GM20000 (cell line): ENCODE results near the gene CES2.
"Not testable (repeated sequence)": the region's sequence is repeated elsewhere in the genome, so short reads cannot be mapped to it uniquely, and the experiment has no call there.

Experiments
- DNase-seq: peaks from one replicate; pipeline ENCODE4 v3.0.0; 2012; ENCODE audit warnings: low spot score
- CTCF ChIP-seq: IDR thresholded peaks from 2 replicates; pipeline ENCODE4 v1.5.1; 2012; ENCODE audit warnings: mild to moderate bottlenecking, control low read depth; ENCODE audit errors: extremely low read depth, missing control alignments

Gene CES2

DNA sequence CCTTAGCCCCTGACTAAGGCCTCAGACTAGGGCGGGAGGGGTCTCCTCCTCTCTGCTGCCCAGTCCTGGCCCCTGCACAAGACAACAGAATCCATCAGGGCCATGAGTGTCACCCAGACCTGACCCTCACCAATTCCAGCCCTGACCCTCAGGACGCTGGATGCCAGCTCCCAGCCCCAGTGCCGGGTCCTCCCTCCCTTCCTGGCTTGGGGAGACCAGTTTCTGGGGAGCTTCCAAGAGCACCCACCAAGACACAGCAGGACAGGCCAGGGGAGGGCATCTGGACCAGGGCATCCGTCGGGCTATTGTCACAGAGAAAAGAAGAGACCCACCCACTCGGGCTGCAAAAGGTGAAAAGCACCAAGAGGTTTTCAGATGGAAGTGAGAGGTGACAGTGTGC, 38.4 kb downstream of the CES2 start:
- no peak for DNase-seq

DNA sequence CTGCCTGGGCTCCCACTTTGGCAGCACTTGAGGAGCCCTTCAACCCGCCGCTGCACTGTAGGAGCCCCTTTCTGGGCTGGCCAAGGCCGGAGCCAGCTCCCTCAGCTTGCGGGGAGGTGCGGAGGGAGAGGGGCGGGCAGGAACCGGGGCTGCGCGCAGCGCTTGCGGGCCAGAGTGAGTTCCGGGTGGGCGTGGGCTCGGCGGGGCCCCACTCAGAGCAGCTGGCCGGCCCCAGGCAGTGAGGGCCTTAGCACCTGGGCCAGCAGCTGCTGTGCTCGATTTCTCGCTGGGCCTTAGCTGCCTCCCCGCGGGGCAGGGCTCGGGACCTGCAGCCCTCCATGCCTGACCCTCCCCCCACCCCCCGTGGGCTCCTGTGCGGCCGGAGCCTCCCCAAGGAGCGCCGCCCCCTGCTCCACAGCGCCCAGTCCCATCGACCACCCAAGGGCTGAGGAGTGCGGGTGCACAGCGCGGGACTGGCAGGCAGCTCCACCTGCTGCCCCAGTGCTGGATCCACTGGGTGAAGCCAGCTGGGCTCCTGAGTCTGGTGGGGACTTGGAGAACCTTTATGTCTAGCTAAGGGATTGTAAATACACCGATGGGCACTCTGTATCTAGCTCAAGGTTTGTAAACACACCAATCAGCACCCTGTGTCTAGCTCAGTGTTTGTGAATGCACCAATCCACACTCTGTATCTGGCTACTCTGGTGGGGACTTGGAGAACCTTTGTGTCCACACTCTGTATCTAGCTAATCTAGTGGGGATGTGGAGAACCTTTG, 39.0 kb downstream of the CES2 start:
- DNase-seq: not testable (repeated sequence)

More for the DNA sequence above, 38.4 kb downstream of the CES2 start:
- no peak for TF ChIP-seq CTCF

DNA sequence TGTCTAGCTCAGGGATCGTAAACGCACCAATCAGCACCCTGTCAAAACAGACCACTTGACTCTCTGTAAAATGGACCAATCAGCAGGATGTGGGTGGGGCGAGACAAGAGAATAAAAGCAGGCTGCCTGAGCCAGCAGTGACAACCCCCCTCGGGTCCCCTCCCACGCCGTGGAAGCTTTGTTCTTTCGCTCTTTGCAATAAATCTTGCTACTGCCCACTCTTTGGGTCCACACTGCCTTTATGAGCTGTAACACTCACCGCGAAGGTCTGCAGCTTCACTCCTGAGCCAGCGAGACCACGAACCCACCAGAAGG, 39.6 kb downstream of the CES2 start:
- DNase-seq: not testable (repeated sequence)

- no peak for DNase-seq
- TF ChIP-seq CTCF: no peak
Observed at GRCh38 chr16:66975302-66975893, 40.1 kb downstream of the CES2 start.

DNA sequence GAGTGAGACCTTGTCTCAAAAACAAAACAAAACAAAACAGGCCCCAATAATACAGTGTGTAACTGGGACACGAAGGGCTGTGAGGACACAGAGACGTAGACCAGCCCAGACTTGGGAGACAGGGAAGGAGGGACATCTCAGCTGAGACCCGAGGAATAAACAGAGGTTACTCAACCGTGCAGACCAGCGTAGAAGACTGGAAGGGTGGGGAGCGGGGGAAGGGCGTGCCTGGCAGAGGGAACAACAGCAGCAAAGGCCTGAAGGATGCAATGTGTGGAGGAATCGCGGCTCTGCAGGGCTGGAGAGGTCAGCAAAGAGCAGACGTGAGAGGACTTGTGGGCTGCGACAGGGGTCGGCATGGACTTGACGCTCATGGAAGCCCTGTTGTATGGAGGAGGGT, 41.4 kb downstream of the CES2 start:
- DNase-seq: no peak
- TF ChIP-seq CTCF: no peak

GRCh38 chr16:66977341-66978113, 42.2 kb downstream of the CES2 start:
- DNase-seq: peak; percentile 92
- peak; percentile 94 for TF ChIP-seq CTCF

DNA sequence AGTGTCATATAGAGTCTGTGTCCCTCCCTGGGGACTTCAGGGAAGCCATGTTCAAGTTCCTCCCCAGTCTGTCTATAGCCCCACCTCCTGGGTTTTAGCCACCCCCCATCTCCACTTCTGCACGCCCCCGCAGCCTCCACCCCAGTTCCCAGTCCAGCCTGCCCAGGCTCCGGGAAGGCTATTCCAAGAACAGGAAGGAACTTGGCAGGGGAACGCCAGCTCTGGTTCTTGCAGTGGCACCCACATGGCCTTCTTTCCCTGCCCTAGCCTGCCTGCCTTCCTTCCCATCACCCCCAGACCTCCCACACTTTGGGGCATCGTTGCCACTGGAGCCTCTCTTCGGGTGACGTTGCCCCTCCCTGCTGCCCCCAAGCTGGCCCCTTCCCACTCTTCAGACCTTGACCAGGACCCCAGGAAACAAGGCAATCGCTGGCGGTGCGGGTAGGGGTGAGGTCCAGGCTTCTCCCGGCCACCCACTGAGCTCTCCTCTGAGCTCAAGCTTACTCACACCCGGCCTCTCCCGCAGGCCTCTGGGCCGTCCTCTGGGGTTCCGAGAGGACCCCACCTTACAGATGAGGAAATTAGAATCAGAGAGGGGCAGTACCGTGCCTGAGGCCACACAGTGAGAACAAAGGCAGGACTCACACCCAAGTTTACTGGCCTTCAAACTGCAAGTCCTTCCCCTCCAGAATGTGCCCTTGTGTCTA, 43.8 kb downstream of the CES2 start:
- DNase-seq: no peak
- no peak for TF ChIP-seq CTCF

GRCh38 chr16:66983033-66983432, 47.7 kb downstream of the CES2 start:
- no peak for TF ChIP-seq CTCF
- DNase-seq: no peak
